IMR-90 (cell line): ENCODE data around the gene MT1G. TPM values are rescaled to one million over a fixed set of nuclear protein-coding genes. Genes with fewer than 3 reads are reported as not detected.
"Not testable (repeated sequence)": the region's sequence is repeated elsewhere in the genome, so short reads cannot be mapped to it uniquely, and the experiment has no call there.

Experiments used
- ATAC-seq: fragments of 200-7000 bp; cut with Tn5 transposase; 2 replicates; pipeline ENCODE4 v1.9.1; 2020; ENCODE audit warnings: low read depth, mild to moderate bottlenecking, moderate library complexity
- BruUV-seq: library from RNA; stranded (reverse); fragments of 400-500 nt; replicated peaks from 2 replicates; lab custom pipeline; 2021; lab: Mats Ljungman, UMichigan
- CTCF ChIA-PET: fragments of 300-600 bp; formaldehyde crosslinking; extraction: SDS; loops from one replicate; lab custom pipeline; 2021; ENCODE audit warnings: antibody characterized with exemption; lab: Yijun Ruan, JAX
- POLR2A ChIA-PET: fragments of 300-600 bp; sonication (Branson Sonifier 250); formaldehyde crosslinking; loops from one replicate; lab custom pipeline; 2022; ENCODE audit warnings: antibody characterized with exemption; ENCODE audit not compliant: unreplicated experiment; lab: Charles Lee
- DNase-seq: peaks from one replicate; pipeline ENCODE4 v3.0.0; 2013
- H2AFZ ChIP-seq: replicated peaks from 2 replicates; pipeline ENCODE3; 2013; ENCODE audit warnings: low read length, mild to moderate bottlenecking; ENCODE audit not compliant: poor library complexity
- H2AK5ac ChIP-seq: 2 replicates; pipeline ENCODE4 v1.6.1; 2013; ENCODE audit warnings: low read depth, low read length, inconsistent platforms
- H2AK9ac ChIP-seq: replicated peaks from 2 replicates; pipeline ENCODE3; 2013; ENCODE audit warnings: mild to moderate bottlenecking, low read depth, low read length, moderate library complexity; ENCODE audit not compliant: poor library complexity
- H2BK120ac ChIP-seq: 2 replicates; pipeline ENCODE4 v1.6.1; 2013; ENCODE audit warnings: low read depth, low read length, inconsistent platforms
- H2BK15ac ChIP-seq: 3 replicates; pipeline ENCODE4 v1.6.1; 2013; ENCODE audit warnings: low read depth, low read length, inconsistent platforms
- H2BK20ac ChIP-seq: 2 replicates; pipeline ENCODE4 v1.6.1; 2013; ENCODE audit warnings: low read depth, mild to moderate bottlenecking, inconsistent platforms, low read length, moderate library complexity
- H2BK5ac ChIP-seq: 2 replicates; pipeline ENCODE4 v1.6.1; 2013; ENCODE audit warnings: mild to moderate bottlenecking, low read depth, low read length, inconsistent platforms; ENCODE audit not compliant: poor library complexity, severe bottlenecking
- H3K14ac ChIP-seq: replicated peaks from 2 replicates; pipeline ENCODE4 v1.6.1; 2013; ENCODE audit warnings: low read depth, low read length, inconsistent platforms
- H3K18ac ChIP-seq: 2 replicates; pipeline ENCODE4 v1.6.1; 2013; ENCODE audit warnings: low read depth, low read length, control low read depth
- H3K23ac ChIP-seq: 2 replicates; pipeline ENCODE4 v1.6.1; 2013; ENCODE audit warnings: low read depth, low read length, inconsistent platforms
- H3K27ac ChIP-seq: 2 replicates; pipeline ENCODE4 v1.5.1; 2013; ENCODE audit warnings: mild to moderate bottlenecking, control low read depth, low read length; ENCODE audit not compliant: insufficient read depth
- H3K27me3 ChIP-seq: 2 replicates; pipeline ENCODE4 v1.6.1; 2013; ENCODE audit warnings: low read length; ENCODE audit not compliant: control insufficient read depth, insufficient read depth
- H3K36me3 ChIP-seq: 2 replicates; pipeline ENCODE4 v1.6.1; 2013; ENCODE audit warnings: low read length, mixed read lengths; ENCODE audit not compliant: control insufficient read depth, insufficient read depth
- H3K4ac ChIP-seq: 2 replicates; pipeline ENCODE4 v1.6.1; 2013; ENCODE audit warnings: low read depth, low read length, inconsistent platforms
- H3K4me1 ChIP-seq: 2 replicates; pipeline ENCODE4 v1.6.1; 2013; ENCODE audit warnings: low read length, mixed read lengths; ENCODE audit not compliant: control insufficient read depth, insufficient read depth
- H3K4me2 ChIP-seq: 2 replicates; pipeline ENCODE4 v1.6.1; 2013; ENCODE audit warnings: low read depth, mild to moderate bottlenecking, control low read depth, low read length, moderate library complexity
- H3K4me3 ChIP-seq: 2 replicates; pipeline ENCODE4 v1.5.1; 2013; ENCODE audit warnings: low read depth, mild to moderate bottlenecking, control low read depth, low read length, moderate library complexity; ENCODE audit not compliant: insufficient read depth
- H3K56ac ChIP-seq: 2 replicates; pipeline ENCODE4 v1.6.1; 2013; ENCODE audit warnings: low read length, inconsistent platforms; ENCODE audit not compliant: insufficient read depth; ENCODE audit errors: extremely low read depth
- H3K79me1 ChIP-seq, 2 experiments: 2 replicates each; pipeline ENCODE4 v1.6.1; 2013; ENCODE audit warnings: low read length in 2 of 2, inconsistent platforms in 1 of 2, low read depth in 1 of 2
- H3K9ac ChIP-seq: 2 replicates; pipeline ENCODE4 v1.6.1; 2013; ENCODE audit warnings: low read depth, low read length, control low read depth
- H3K9me1 ChIP-seq: 2 replicates; pipeline ENCODE4 v1.6.1; 2013; ENCODE audit warnings: low read length, inconsistent platforms; ENCODE audit not compliant: insufficient read depth
- H3K9me3 ChIP-seq: 2 replicates; pipeline ENCODE4 v1.6.1; 2013; ENCODE audit warnings: low read length; ENCODE audit not compliant: control insufficient read depth, insufficient read depth
- H4K20me1 ChIP-seq: 2 replicates; pipeline ENCODE4 v1.6.1; 2013; ENCODE audit warnings: low read length, inconsistent platforms; ENCODE audit not compliant: insufficient read depth
- H4K5ac ChIP-seq: 2 replicates; pipeline ENCODE4 v1.6.1; 2013; ENCODE audit warnings: mild to moderate bottlenecking, low read depth, low read length, control low read depth
- H4K8ac ChIP-seq, 2 experiments: 2 replicates each; pipeline ENCODE4 v1.6.1; 2013; ENCODE audit warnings: low read depth in 2 of 2, low read length in 2 of 2, control low read depth in 1 of 2, inconsistent platforms in 1 of 2
- H4K91ac ChIP-seq: 2 replicates; pipeline ENCODE4 v1.6.1; 2013; ENCODE audit warnings: low read depth, low read length, inconsistent platforms; ENCODE audit not compliant: insufficient read depth
- WGBS, 2 experiments: methylation state at CpG; one replicate each; pipeline versions ENCODE4 v1.1.5 to v1.1.7; 2013; ENCODE audit warnings: missing lambda C conversion rate in 2 of 2; ENCODE audit not compliant: insufficient read length in 1 of 2; ENCODE audit errors: extremely low coverage in 2 of 2; 5-methylcytosine and 5-hydroxymethylcytosine counted together
- dilution Hi-C: fragments of 300-500 bp; cut with HindIII; formaldehyde crosslinking; loops from one replicate; pipeline ENCODE4 v1.14.3; 2018; ENCODE audit warnings: low sequenced_read_pairs; ENCODE audit not compliant: unreplicated experiment
- in situ Hi-C: fragments of 300-500 bp; cut with MboI; formaldehyde crosslinking; loops from 3 replicates; pipeline ENCODE4 v1.14.3; 2019; ENCODE audit warnings: low sequenced_read_pairs, inconsistent platforms, mixed read lengths
- intact Hi-C: fragments of 100-400 bp; cut with micrococcal nuclease; formaldehyde crosslinking; loops from 2 replicates; pipeline ENCODE4 v1.10.0; 2022
- polyA plus RNA-seq, 3 experiments: library from polyadenylated mRNA; depleted of rRNA; stranded (reverse); fragments of >200 nt; gene quantifications; 2 replicates each; pipeline ENCODE4 v1.2.3, GENCODE V29; 2012; ENCODE audit warnings: low replicate concordance in 1 of 3
- total RNA-seq: library from RNA; depleted of rRNA; stranded (reverse); fragments of >200 nt; gene quantifications from 2 replicates; pipeline ENCODE4 v1.2.3, GENCODE V29; 2012

MT1G gene
- total and polyA plus RNA-seq, 2 of the 4 experiments (the other 2 are of a cell fraction) = 0.48 TPM; not detected in 1

DNA sequence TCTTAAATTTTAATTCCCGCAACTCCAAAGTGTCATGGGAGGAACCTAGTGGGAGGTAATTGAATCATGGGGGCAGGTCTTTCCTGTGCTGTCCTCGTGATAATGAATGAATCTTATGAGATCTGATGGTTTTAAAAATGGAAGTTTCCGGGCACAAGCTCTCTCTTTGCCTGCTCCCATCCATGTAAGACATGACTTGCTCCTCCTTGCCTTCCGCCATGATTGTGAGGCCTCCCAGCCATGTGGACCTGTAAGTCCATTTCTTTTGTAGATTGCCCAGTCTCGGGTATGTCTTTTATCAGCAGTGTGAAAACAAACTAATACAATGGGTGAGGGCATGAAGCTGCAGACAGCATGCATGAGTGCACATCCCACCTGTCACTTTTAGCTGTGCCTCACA, 44.7 kb downstream of the MT1G start:
- WGBS, 2 experiments = 100% methylated on average over 1 of the region's 5 CpGs; no CpG with 5 or more reads in 1 of the 2 experiments

DNA sequence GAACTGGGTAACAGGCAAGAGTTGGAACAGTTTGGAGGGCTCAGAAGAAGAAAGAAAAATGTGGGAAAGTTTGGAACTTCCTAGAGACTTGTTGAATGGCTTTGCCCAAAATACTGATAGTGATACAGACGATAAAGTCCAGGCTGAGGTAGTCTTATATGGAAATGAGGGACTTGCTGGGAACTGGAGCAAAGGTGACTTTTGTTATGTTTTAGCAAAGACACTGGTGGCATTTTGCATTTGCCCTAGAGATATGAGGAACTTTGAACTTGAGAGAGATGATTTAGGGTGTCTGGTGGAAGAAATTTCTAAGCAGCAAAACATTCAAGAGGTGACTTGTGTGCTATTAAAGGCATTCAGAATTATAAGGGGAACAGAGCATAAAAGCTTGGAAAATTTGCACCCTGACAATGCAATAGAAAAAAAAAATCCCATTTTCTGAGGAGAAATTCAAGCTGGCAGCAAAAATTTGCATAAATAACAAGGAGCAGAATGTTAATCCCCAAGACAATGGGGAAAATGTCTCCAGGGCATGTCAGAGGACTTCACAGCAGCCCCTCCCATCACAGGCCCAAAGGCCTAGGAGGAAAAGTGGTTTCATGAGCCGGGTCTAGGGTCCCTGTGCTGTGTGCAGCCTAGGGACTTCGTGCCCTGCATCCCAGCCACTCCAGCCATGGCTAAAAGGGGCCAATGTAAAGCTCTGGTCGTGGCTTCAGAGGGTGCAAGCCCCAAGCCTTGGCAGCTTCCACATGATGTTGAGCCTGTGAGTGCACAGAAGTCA, 46.0 kb downstream of the MT1G start:
- H3K4me2 ChIP-seq, H3K14ac ChIP-seq, in situ Hi-C loops, H3K9me3 ChIP-seq, H4K8ac ChIP-seq, H3K4ac ChIP-seq, H3K18ac ChIP-seq, H3K9ac ChIP-seq, dilution Hi-C loops, H2BK120ac ChIP-seq, H4K5ac ChIP-seq, H3K23ac ChIP-seq, H3K36me3 ChIP-seq, H2AK9ac ChIP-seq, H4K20me1 ChIP-seq, H2AFZ ChIP-seq, H3K27ac ChIP-seq, H3K56ac ChIP-seq, intact Hi-C loops, H2BK15ac ChIP-seq, H3K27me3 ChIP-seq, H2BK5ac ChIP-seq, CTCF ChIA-PET, H2BK20ac ChIP-seq, H2AK5ac ChIP-seq, DNase-seq, ATAC-seq, POLR2A ChIA-PET, BruUV-seq, H4K91ac ChIP-seq, H3K4me3 ChIP-seq: not testable (repeated sequence)
- Histone ChIP-seq H3K4me1 (peaks cover 24% of the 10 kb centered on the region), H3K9me1 (peaks cover 11% of the 10 kb centered on the region), H3K79me1 (peaks cover 3 to 26% of the 10 kb centered on the region in 2 experiments; a peak in 3 of 4 replicates)
- WGBS, 2 experiments = 65% methylated on average over 4 of the region's 4 CpGs; no CpG with 5 or more reads in 1 of the 2 experiments

More for the DNA sequence above, 44.7 kb downstream of the MT1G start:
- H3K4me3 ChIP-seq, H2AK9ac ChIP-seq, H2BK5ac ChIP-seq, H4K91ac ChIP-seq, H3K9me3 ChIP-seq, ATAC-seq, dilution Hi-C loops, H3K18ac ChIP-seq, H3K14ac ChIP-seq, H4K8ac ChIP-seq, H3K36me3 ChIP-seq, H4K20me1 ChIP-seq, H3K23ac ChIP-seq, H2BK15ac ChIP-seq, H3K4ac ChIP-seq, intact Hi-C loops, H2BK120ac ChIP-seq, in situ Hi-C loops, H2AFZ ChIP-seq, BruUV-seq, H2BK20ac ChIP-seq, H3K9me1 ChIP-seq, CTCF ChIA-PET, H3K9ac ChIP-seq, H4K5ac ChIP-seq, H3K27ac ChIP-seq, DNase-seq, H3K27me3 ChIP-seq, POLR2A ChIA-PET, H3K56ac ChIP-seq, H3K4me2 ChIP-seq: not testable (repeated sequence)
- Histone ChIP-seq H3K79me1 (peaks cover 3 to 16% of the 10 kb centered on the region in 2 experiments; a peak in 3 of 4 replicates), H3K4me1 (peaks cover 17% of the 10 kb centered on the region), H2AK5ac (0 out of 2 replicates have a peak overlapping the region, but pooled peaks have one; percentile 8)
